Common myeloid progenitor, CD34-positive (primary cell): ENCODE measurements around the gene SHISA6.

Experiments used
- CTCF ChIA-PET: fragments of 350-600 bp; sonication (Branson Sonifier 250); formaldehyde crosslinking; loops from one replicate; lab custom pipeline; 2021; ENCODE audit warnings: antibody characterized with exemption; lab: Charles Lee
- POLR2A ChIA-PET: fragments of 350-600 bp; sonication (Branson Sonifier 250); formaldehyde crosslinking; loops from one replicate; lab custom pipeline; 2021; ENCODE audit warnings: antibody characterized with exemption; lab: Charles Lee
- DNase-seq, 3 donors: peaks; one replicate each; pipeline versions ENCODE4 v3.0.0 to v3.0.0-alpha.2; 2013
- H3K27ac ChIP-seq, 2 experiments: 1 replicate in 1 of 2; 2 replicates in 1 of 2; pipeline ENCODE4 v1.7.0; 2013; ENCODE audit warnings: inconsistent platforms in 2 of 2, low read length in 2 of 2, mild to moderate bottlenecking in 2 of 2, low read depth in 1 of 2, moderate library complexity in 1 of 2; ENCODE audit not compliant: severe bottlenecking in 2 of 2, insufficient read depth in 1 of 2, poor library complexity in 1 of 2
- H3K27me3 ChIP-seq, 5 experiments: replicated peaks in 2 of 5; 1 replicate in 3 of 5; 2 replicates in 2 of 5; pipeline versions ENCODE4 v1.6.1 to v1.7.0; 2013; ENCODE audit warnings: low read length in 4 of 5, mild to moderate bottlenecking in 2 of 5, moderate library complexity in 2 of 5, inconsistent platforms in 1 of 5; ENCODE audit not compliant: insufficient read depth in 5 of 5, control insufficient read depth in 4 of 5
- H3K36me3 ChIP-seq, 4 experiments: 1 replicate in 2 of 4; 2 replicates in 2 of 4; pipeline versions ENCODE4 v1.6.1 to v1.7.0; 2013; ENCODE audit warnings: low read length in 3 of 4, control low read depth in 1 of 4, mild to moderate bottlenecking in 1 of 4; ENCODE audit not compliant: control insufficient read depth in 4 of 4, insufficient read depth in 4 of 4
- H3K4me1 ChIP-seq, 4 experiments: 1 replicate in 3 of 4; 2 replicates in 1 of 4; pipeline versions ENCODE4 v1.6.1 to v1.7.1; 2013; ENCODE audit warnings: low read length in 3 of 4, mild to moderate bottlenecking in 3 of 4, control low read depth in 1 of 4, inconsistent platforms in 1 of 4, moderate library complexity in 1 of 4; ENCODE audit not compliant: control insufficient read depth in 4 of 4, insufficient read depth in 4 of 4; ENCODE audit errors: control extremely low read depth in 1 of 4
- H3K4me3 ChIP-seq, 7 experiments: 1 replicate in 4 of 7; 2 replicates in 3 of 7; pipeline versions ENCODE4 v1.5.1 to v1.7.0; 2013; ENCODE audit warnings: mild to moderate bottlenecking in 7 of 7, low read length in 6 of 7, moderate library complexity in 6 of 7, inconsistent platforms in 2 of 7, low read depth in 2 of 7, control low read depth in 1 of 7; ENCODE audit not compliant: insufficient read depth in 4 of 7, control insufficient read depth in 1 of 7; ENCODE audit errors: extremely low read depth in 1 of 7
- H3K9me3 ChIP-seq, 5 experiments: 1 replicate in 4 of 5; 2 replicates in 1 of 5; pipeline versions ENCODE4 v1.6.1 to v1.7.1; 2013; ENCODE audit warnings: low read length in 4 of 5, mild to moderate bottlenecking in 2 of 5, inconsistent platforms in 1 of 5, low read depth in 1 of 5, moderate library complexity in 1 of 5; ENCODE audit not compliant: control insufficient read depth in 4 of 5, insufficient read depth in 2 of 5; ENCODE audit errors: control extremely low read depth in 1 of 5
- WGBS: methylation state at CpG from one replicate; pipeline ENCODE4 v1.1.5; 2013; ENCODE audit not compliant: insufficient coverage; 5-methylcytosine and 5-hydroxymethylcytosine counted together

SHISA6 gene

GRCh38 chr17:11608396-11608795 is 367.4 kb downstream of the SHISA6 start:
- Histone ChIP-seq H3K4me1 (no peaks in the 10 kb centered on the region), H3K27ac (no peak overlapping the region), H3K36me3 (no peaks in the 10 kb centered on the region), H3K27me3 (peaks cover 0 to 7% (median 0%) of the 10 kb centered on the region in 5 experiments), H3K4me3 (no peak overlapping the region), H3K9me3 (peaks cover 0 to 2% (median 0%) of the 10 kb centered on the region in 5 experiments)
- no peak for DNase-seq
- ChIA-PET POLR2A (no interaction called here), CTCF (no interaction called here)
- WGBS = 75% methylated on average over 6 of the region's 6 CpGs

GRCh38 chr17:11610999-11611566 is 370.1 kb downstream of the SHISA6 start:
- H3K4me3 ChIP-seq = no peak overlapping the region
- H3K4me1 ChIP-seq = no peaks in the 10 kb centered on the region
- WGBS = 27% methylated on average over 5 of the region's 6 CpGs
- no peak overlapping the region for H3K27ac ChIP-seq
- no peaks in the 10 kb centered on the region for H3K9me3 ChIP-seq
- no peaks in the 10 kb centered on the region for H3K36me3 ChIP-seq
- peaks cover 0 to 7% (median 0%) of the 10 kb centered on the region in 5 experiments for H3K27me3 ChIP-seq
- DNase-seq = no peak
- POLR2A ChIA-PET = no interaction called here
- CTCF ChIA-PET = no interaction called here

- DNase-seq = no peak
- no peaks in the 10 kb centered on the region for H3K36me3 ChIP-seq
- no peak overlapping the region for H3K4me3 ChIP-seq
- no peaks in the 10 kb centered on the region for H3K4me1 ChIP-seq
- 65% methylated on average over 2 of the region's 2 CpGs for WGBS
- H3K27me3 ChIP-seq = peaks cover 0 to 7% (median 0%) of the 10 kb centered on the region in 5 experiments
- POLR2A ChIA-PET = no interaction called here
- H3K9me3 ChIP-seq = no peaks in the 10 kb centered on the region
- CTCF ChIA-PET = no interaction called here
- no peak overlapping the region for H3K27ac ChIP-seq
These were observed 371.9 kb downstream of the SHISA6 start for GRCh38 chr17:11612956-11613355.
